HG02588 (cell line): ENCODE measurements around the gene SELENOF.

Experiments used
- ATAC-seq: cut with Tn5 transposase; IDR thresholded peaks from one replicate; pipeline ENCODE4 v1.9.1; 2021; ENCODE audit warnings: mild to moderate bottlenecking, moderate library complexity; ENCODE audit not compliant: unreplicated experiment

Gene SELENOF

GRCh38 chr1:86913896-86914600 lies at the start of gene SELENOF:
SELENOF (minus strand) TSS chr1:86914126; CDS start chr1:86914111, 15 bp downstream.
- ATAC-seq = peak; percentile 85

DNA sequence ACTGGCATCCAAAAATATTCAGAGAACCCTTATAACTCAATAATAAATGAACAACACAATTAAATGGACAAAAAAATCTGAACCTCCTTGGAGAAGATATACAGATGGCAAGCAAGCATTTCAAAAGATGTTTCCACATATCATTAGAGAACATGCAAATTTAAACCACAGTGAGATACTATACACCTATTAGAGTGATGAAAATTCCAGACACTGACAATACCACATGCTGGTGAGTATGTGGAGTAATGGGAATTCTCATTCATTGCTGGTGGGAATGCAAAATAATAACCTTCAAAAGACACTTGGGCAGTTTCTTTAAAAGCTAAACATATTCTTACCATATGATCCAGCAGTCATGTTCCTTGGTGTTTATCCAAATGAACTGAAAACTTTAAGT lies 46.6 kb upstream of the SELENOF start:
- no peak for ATAC-seq

GRCh38 chr1:86957221-86957620 lies 43.3 kb upstream of the SELENOF start:
- ATAC-seq = no peak

DNA sequence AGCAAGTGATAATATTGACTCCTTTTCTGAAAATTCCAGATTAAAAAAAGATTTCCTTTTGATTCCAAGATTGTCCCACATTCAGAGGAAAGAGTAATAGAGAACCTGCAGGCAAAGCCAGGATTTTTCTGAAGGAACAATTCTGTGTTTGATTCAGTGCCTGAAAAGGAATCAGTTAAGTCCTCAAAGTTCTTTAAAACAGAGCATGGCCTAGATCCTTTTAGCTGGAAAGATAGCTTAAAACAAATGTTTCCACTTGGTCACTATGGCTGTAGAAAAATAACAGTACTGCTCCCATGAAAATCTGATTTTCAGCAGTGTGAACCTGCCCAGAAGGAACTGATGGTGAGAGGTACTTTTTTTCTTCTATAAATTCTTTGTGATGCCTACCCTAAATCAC lies 42.3 kb upstream of the SELENOF start:
- ATAC-seq = no peak

GRCh38 chr1:86955678-86956077 lies 41.8 kb upstream of the SELENOF start:
- ATAC-seq = no peak

DNA sequence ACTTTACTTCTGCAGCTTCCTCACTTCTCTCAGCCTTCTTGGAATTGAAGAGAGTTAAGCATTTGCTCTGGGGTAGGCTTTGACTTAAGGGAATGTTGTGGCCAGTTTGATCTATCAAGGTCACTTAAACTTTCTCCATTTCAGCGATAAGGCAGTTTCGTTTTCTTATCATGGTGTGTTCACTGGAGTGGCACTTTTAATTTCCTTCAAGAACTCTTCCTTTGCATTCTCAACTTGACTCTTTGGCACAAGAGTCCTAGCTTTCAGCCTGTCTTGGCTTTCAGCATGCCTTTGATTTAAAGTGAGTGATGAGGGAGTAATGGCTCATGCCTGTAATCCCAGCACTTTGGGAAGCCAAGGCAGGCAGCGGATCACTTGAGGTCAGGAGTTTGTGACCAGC lies 39.2 kb upstream of the SELENOF start:
- no peak for ATAC-seq

- no peak for ATAC-seq
Measured at GRCh38 chr1:86951430-86951829, 37.5 kb upstream of the SELENOF start.

- ATAC-seq = no peak
Measured at GRCh38 chr1:86950712-86951419, 36.9 kb upstream of the SELENOF start.

DNA sequence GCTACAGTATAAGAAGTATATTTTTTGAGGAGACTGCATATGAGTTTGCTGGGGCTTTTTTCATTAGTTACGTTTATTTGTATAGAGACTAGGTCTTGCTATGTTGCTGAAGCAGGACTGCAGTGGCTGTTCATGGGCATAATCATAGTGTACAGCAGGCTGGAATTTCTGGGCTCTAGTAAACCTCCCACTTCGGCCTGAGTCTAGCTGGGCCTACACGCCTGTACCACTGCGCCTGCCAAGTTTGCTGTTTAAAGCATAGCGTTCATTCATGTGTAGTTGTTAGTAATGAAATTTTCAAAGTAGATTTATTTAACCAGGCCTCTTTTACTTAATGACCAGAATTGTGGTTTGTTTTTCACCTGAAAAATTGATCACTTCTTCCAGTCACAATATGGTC lies 34.3 kb upstream of the SELENOF start:
- no peak for ATAC-seq

GRCh38 chr1:86942743-86943142 lies 28.8 kb upstream of the SELENOF start:
- no peak for ATAC-seq

DNA sequence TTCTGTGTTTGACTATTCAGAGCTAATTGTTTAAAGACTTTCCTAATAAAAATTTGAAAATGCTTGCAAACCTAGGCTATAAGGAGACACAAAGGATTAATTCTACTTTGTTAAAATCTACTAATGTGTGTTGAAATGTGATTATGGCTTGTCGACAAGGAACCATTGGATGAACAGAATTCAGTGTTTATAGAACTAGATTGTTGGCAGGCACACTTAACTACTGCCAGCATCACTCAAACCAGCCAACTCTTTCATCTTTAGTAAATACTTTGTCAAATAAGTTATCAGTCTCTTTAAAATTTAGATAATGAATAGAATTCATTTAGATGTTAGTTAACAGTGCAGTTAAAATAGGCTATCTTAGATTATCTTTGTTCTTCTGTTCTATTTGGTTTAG lies 28.1 kb upstream of the SELENOF start:
- no peak for ATAC-seq

DNA sequence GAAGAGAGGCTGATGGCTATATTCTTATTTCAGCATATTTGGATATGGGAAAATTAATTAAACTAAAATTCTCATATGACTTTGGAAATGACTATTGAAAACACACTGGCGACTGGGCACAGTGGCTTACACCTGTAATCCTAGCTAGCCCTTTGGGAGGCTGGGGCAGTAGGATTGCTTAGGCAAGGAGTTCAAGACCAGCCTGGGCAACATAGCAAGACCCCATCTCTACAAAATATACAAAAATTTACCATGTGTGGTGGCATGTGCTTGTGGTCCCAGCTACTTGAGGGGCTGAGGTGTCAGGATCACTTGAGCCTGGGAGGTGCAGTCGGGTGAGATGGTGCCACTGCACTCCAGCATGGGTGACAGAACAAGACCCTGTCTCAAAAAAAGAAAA lies 26.7 kb upstream of the SELENOF start:
- no peak for ATAC-seq

DNA sequence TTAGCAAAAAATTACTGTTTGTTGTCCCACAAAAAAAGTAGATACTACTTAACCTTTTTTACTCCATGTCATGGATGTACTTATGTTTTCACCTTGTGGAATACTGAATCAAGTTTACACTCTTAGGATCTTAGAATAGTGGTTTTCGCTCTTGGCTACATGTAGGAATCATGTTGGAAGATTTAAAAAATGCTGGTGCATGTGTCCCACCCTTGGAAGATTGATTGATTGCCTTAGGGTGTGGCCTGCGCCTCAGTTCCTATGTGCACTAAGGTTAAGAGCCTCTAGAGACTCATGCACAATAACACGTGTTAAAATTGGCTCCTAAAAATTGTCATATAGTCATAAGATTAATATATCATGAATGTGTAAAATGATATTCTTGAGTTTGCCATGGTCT lies 25.5 kb upstream of the SELENOF start:
- no peak for ATAC-seq

- no peak for ATAC-seq
Measured at GRCh38 chr1:86938855-86939254, 24.9 kb upstream of the SELENOF start.

DNA sequence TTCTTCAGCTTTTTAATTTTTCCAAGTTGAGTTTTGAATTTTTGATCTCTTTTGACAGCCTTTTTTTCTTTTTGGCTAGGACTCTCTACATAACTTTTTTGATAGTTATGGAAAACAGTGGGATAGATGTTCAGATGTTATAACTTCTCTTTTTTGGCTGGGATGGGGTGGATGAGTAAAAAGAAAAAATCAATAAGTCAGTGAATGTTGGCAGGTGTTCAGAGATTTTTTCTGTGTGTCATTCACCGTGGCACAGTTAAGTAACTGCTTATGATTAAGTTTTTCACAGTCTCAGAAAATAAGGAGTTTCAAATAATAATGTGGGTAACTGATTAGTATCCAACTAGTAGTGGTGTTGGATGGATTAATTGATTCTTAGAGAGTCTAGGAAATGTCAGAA lies 24.5 kb upstream of the SELENOF start:
- no peak for ATAC-seq

- no peak for ATAC-seq
Measured at GRCh38 chr1:86933562-86934377, 19.8 kb upstream of the SELENOF start.

DNA sequence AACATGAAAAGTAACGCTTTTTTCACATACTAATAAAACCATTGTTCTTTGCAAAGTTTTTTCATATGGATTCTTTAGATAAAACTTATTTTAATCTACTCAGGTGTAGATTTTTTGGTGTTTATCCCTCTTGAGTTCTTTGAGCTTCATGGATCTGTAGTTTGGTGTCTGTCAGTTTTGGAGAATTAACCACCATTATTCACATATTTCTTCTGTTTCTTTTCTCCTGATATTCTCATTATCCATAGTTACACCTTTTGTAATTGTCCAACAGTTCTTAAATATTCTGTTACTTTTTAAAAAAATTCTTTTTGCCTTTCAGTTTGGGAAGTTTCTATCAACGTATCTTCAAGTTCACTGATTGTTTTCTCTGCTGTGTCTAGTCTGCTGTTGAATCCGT lies 19.1 kb upstream of the SELENOF start:
- ATAC-seq = no peak

DNA sequence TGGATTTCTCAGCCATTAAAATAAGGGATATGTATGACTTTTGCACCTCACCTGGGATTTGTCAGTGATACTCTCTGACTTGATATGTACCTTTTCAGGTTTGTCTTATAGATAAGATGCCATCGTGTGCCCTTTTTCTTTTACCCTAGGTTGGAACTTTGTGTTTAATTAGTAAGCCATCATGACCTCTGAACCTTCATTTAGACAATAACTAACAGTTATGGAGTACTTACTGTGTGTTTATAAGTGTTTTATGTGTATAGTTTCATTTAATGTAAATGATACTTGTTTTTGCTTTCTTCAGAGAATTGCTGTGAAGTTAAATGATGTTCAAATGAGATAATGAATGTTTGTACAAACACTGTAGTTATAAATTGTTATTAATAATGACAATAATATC lies 14.9 kb upstream of the SELENOF start:
- ATAC-seq = no peak

DNA sequence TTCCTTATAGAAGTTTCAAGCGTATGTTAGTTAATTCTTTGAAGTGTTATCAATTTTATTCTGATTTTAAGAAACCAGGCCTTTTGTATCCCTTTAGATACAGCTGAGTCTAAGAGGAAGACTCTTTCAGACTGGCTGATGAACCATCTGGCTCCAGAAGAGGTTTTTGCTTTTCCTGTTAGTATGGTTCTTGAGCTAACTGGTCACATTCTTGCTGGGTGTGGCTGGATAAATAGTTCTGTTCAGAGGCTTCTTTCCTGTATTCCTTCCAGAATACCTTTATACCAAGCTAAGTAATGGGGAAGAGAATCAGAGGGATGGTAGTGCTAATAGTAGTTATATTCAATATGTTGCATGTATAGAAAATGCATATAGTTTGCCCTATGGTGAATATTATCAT lies 13.0 kb upstream of the SELENOF start:
- ATAC-seq = no peak

DNA sequence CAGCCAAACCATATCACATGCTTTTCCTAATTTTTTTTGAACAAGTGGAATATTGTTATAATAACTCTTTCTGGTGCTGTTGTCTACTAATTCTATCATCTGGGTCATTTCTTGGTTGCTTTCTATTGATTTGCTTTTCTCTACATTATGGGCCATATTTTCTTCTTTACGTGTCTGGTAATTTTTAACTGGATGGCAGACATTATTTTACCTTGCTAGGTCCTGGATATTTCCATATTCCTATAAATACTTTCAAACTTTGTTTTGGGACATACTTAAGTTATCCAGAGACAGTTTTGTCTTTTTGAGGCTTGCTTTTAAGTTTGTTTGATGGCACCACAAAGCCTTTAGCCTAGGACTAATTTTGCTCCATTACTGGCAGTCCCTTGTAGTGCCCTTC lies 11.8 kb upstream of the SELENOF start:
- no peak for ATAC-seq

GRCh38 chr1:86924324-86924960 lies 10.5 kb upstream of the SELENOF start:
- no peak for ATAC-seq
